DOHH2 (cell line): ENCODE data around the gene PIGL.

Experiments used
- H3F3A ChIP-seq: fragments of 200-600 bp; sonication (generic), shearing (Covaris generic); 2 replicates; pipeline ENCODE4 v1.6.0; 2016; ENCODE audit warnings: antibody characterized with exemption, mild to moderate bottlenecking; ENCODE audit not compliant: control insufficient read depth, insufficient read depth
- H3K27ac ChIP-seq: fragments of 200-600 bp; sonication (generic); 2 replicates; pipeline ENCODE4 v1.5.1; 2014; ENCODE audit warnings: low read depth, mild to moderate bottlenecking, low read length, moderate library complexity
- H3K27me3 ChIP-seq: fragments of 200-600 bp; sonication (generic); 2 replicates; pipeline ENCODE4 v1.6.1; 2014; ENCODE audit warnings: mild to moderate bottlenecking, low read length, mixed read lengths; ENCODE audit not compliant: control insufficient read depth
- H3K36me3 ChIP-seq: fragments of 200-600 bp; sonication (generic); 2 replicates; pipeline ENCODE4 v1.6.1; 2014; ENCODE audit warnings: mild to moderate bottlenecking, low read length, moderate library complexity, mixed read lengths; ENCODE audit not compliant: control insufficient read depth
- H3K4me1 ChIP-seq: fragments of 200-600 bp; sonication (generic); 2 replicates; pipeline ENCODE4 v1.6.1; 2014; ENCODE audit warnings: mild to moderate bottlenecking, low read length, mixed read lengths; ENCODE audit not compliant: control insufficient read depth
- H3K4me2 ChIP-seq: fragments of 200-600 bp; sonication (generic); 2 replicates; pipeline ENCODE4 v1.6.0; 2014; ENCODE audit warnings: mild to moderate bottlenecking, low read length, moderate library complexity
- H3K4me3 ChIP-seq: fragments of 200-600 bp; sonication (generic); 2 replicates; pipeline ENCODE4 v1.5.1; 2014; ENCODE audit warnings: mild to moderate bottlenecking, low read length, mixed read lengths
- H3K79me2 ChIP-seq: fragments of 200-600 bp; sonication (generic); 2 replicates; pipeline ENCODE4 v1.6.1; 2014; ENCODE audit warnings: mild to moderate bottlenecking, low read length, mixed read lengths; ENCODE audit not compliant: control insufficient read depth
- H3K9me2 ChIP-seq: fragments of 200-600 bp; sonication (generic); replicated peaks from 2 replicates; pipeline ENCODE4 v1.6.1; 2014; ENCODE audit warnings: mild to moderate bottlenecking, low read length, mixed read lengths; ENCODE audit not compliant: control insufficient read depth
- H3K9me3 ChIP-seq: fragments of 200-600 bp; sonication (generic); 2 replicates; pipeline ENCODE4 v1.6.1; 2014; ENCODE audit warnings: antibody characterized with exemption, low read length, mixed read lengths; ENCODE audit not compliant: control insufficient read depth, insufficient read depth
- H4K20me1 ChIP-seq: fragments of 200-600 bp; sonication (generic); 2 replicates; pipeline ENCODE4 v1.6.0; 2014; ENCODE audit warnings: low read depth, mild to moderate bottlenecking, antibody characterized with exemption, low read length, moderate library complexity; ENCODE audit not compliant: control insufficient read depth, insufficient read depth
- EZH2phosphoT487 ChIP-seq: fragments of 200-600 bp; sonication (generic); IDR thresholded peaks from 2 replicates; pipeline ENCODE4 v1.6.1; 2017; ENCODE audit warnings: borderline replicate concordance, mild to moderate bottlenecking, antibody characterized with exemption, low read length, moderate library complexity, mixed read lengths
- TF ChIP-seq, protein P1 (sequence below): fragments of 200-600 bp; sonication (generic); IDR thresholded peaks from one replicate; pipeline ENCODE4 v1.5.1; 2014; ENCODE audit warnings: antibody characterized with exemption, mild to moderate bottlenecking, low read depth, low read length; ENCODE audit not compliant: poor library complexity, severe bottlenecking

The PIGL gene

DNA sequence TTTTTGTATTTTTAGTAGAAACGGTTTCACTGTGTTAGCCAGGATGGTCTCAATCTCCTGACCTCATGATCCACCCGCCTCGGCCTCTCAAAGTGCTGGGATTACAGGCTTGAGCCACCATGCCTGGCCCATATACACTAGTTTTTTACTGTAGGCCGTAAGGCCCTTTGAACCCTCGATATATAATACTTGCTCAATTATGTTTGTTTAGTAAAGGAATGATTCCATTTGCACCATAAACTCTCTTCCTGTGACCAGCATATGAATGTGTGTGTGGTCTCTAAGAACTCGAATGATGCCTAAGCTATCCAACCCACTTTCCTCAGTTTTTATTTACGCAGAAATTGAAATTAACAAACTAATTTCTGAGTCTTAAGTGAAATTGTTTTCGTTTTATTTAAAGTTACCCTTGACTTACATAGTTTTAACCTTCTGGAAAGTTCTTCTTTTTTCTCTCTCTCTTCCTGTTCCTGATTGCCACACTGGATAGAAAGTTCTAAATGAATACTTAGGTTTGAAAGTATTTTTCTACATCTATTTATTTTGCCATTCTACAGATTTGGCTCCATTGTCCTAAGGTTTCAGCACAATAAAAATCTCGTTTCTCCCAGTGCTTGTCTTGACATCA is 37.9 kb downstream of the PIGL start:
- peaks cover 4% of the 10 kb centered on the region; the same call in 1 of the 2 replicates for H3K9me3 ChIP-seq
- H3K4me1 ChIP-seq, result no peaks in the 10 kb centered on the region
- no peak overlapping the region for H3K4me3 ChIP-seq
- H3K36me3 ChIP-seq, result peaks cover 3% of the 10 kb centered on the region
- no peaks in the 10 kb centered on the region for H4K20me1 ChIP-seq
- H3K4me2 ChIP-seq, result no peak overlapping the region
- H3K9me2 ChIP-seq, result no peaks in the 10 kb centered on the region
- H3K79me2 ChIP-seq, result no peaks in the 10 kb centered on the region; the same call in 1 of the 2 replicates
- TF ChIP-seq, protein P1, sequence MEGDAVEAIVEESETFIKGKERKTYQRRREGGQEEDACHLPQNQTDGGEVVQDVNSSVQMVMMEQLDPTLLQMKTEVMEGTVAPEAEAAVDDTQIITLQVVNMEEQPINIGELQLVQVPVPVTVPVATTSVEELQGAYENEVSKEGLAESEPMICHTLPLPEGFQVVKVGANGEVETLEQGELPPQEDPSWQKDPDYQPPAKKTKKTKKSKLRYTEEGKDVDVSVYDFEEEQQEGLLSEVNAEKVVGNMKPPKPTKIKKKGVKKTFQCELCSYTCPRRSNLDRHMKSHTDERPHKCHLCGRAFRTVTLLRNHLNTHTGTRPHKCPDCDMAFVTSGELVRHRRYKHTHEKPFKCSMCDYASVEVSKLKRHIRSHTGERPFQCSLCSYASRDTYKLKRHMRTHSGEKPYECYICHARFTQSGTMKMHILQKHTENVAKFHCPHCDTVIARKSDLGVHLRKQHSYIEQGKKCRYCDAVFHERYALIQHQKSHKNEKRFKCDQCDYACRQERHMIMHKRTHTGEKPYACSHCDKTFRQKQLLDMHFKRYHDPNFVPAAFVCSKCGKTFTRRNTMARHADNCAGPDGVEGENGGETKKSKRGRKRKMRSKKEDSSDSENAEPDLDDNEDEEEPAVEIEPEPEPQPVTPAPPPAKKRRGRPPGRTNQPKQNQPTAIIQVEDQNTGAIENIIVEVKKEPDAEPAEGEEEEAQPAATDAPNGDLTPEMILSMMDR, result no peak
- no peaks in the 10 kb centered on the region for H3F3A ChIP-seq
- no peak overlapping the region for H3K27ac ChIP-seq
- no peaks in the 10 kb centered on the region for H3K27me3 ChIP-seq

DNA sequence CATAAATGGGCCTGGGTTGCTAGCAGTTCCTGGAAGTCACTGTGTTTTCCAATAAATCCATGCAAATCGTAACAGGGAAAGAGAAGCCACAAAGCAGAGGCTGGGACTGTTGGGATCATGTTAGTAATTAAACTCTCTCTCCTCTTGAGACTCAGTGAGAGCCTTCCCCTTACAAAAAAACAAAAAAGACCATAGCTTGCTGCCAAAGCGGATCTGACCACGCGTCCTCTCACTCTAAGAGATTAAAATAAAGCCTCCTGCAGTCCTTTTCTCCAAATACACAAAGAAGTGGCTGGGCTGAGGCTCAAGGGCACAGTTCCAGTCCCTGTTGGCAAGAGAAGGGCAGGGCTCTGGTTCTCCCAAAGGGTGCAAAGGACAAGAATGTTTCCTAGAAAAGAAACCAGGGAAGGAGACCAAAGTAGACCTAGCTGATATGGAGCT is 38.5 kb downstream of the PIGL start:
- TF ChIP-seq, protein P1, result no peak
- TF ChIP-seq EZH2phosphoT487, result no peak
- H3F3A ChIP-seq, result no peaks in the 10 kb centered on the region

DNA sequence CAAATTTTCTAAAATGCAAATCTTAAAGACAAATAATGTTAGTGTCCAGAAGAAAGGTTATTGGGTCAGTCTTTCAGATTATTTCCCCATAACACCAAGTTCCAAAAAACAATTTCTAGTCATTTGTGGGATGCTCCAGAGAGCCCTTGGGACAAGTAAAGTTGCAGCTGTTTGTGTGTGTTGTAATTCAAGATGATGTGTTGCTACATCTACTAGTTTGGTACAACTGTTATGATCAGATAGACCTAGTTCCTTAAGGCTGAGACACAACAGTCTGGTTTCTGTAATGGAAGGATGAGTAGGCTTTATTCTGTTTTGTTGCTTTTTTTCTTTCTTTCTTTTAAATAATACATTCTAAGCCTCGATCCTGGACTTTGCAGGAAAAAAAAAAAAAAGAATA is 41.9 kb downstream of the PIGL start:
- Histone ChIP-seq H3K4me1 (no peaks in the 10 kb centered on the region), H3K27me3 (no peaks in the 10 kb centered on the region), H3K79me2 (no peaks in the 10 kb centered on the region; the same call in 1 of the 2 replicates), H4K20me1 (no peaks in the 10 kb centered on the region), H3K9me2 (no peaks in the 10 kb centered on the region), H3K36me3 (peaks cover 9% of the 10 kb centered on the region), H3K4me2 (no peak overlapping the region), H3K4me3 (no peak overlapping the region), H3K27ac (no peak overlapping the region), H3F3A (no peaks in the 10 kb centered on the region), H3K9me3 (peaks cover 10% of the 10 kb centered on the region; the same call in 1 of the 2 replicates)
- TF ChIP-seq, protein P1, result no peak
- TF ChIP-seq EZH2phosphoT487, result no peak

More for the DNA sequence above, 38.5 kb downstream of the PIGL start:
- Histone ChIP-seq H4K20me1 (no peaks in the 10 kb centered on the region), H3K9me3 (peaks cover 10% of the 10 kb centered on the region; the same call in 1 of the 2 replicates), H3K27ac (no peak overlapping the region), H3K79me2 (no peaks in the 10 kb centered on the region; the same call in 1 of the 2 replicates), H3K9me2 (no peaks in the 10 kb centered on the region), H3K4me3 (no peak overlapping the region), H3K4me1 (no peaks in the 10 kb centered on the region), H3K4me2 (no peak overlapping the region), H3K27me3 (no peaks in the 10 kb centered on the region), H3K36me3 (peaks cover 9% of the 10 kb centered on the region)
